ENCODE data around the gene LRRN4CL.

Gene LRRN4CL

GRCh38 chr11:62645946-62646824 is 43.1 kb downstream of the LRRN4CL start, which contains the start of gene GANAB:
TSS of gene GANAB (minus strand) at chr11:62646613. CDS start at chr11:62646599, 14 bp downstream.
- DNase-seq: peak; percentile 96

GRCh38 chr11:62645671-62645945 is 43.7 kb downstream of the LRRN4CL start:
- DNase-seq: no peak

GRCh38 chr11:62644220-62644619 is 45.1 kb downstream of the LRRN4CL start:
- DNase-seq: no peak
